NCI-H2227 (cell line): ENCODE data around the gene KIF3C.
A peak's percentile ranks its signal among the peaks of the same experiment; 100 is the strongest.
"Not testable (repeated sequence)": the region's sequence is repeated elsewhere in the genome, so short reads cannot be mapped to it uniquely, and the experiment has no call there.

Experiments used
- DNase-seq: peaks from one replicate; lab custom pipeline; 2025; ENCODE audit not compliant: unreplicated experiment; lab: John Stamatoyannopoulos, UW

The KIF3C gene

DNA sequence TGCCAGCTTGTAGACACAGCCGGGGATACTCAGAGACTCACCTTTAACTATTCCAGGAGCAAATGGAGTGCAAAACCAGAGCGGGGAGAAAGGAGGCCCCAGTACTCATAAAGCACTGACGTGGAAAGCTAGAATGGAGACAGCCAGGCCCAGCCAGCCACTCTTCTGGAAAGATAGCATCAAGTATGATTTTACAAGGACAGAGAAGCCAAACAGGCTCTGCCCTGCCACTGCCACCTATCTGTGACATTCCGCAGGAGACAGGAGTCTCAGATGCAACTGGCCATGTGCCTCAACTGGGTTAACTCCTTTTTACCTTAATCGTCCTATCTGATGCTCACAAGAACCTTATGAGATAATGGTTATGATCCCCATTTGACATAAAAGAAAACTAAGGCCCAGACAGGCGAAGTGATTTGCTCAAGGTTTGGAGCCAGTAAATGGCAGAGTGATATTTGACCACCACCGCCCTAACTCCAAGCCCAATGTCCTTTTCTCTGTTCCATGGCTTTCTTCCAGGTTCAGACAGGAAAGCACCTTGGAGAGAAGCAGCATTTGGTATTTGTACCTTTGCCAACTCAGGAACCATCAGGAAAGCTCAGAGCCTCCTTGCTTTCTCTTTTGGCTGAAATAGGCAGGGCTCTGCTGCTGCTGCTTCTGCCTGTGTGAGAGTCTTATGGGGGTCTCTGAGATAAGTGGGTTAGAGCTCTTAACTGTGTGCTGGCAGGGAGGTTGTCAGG, 15.6 kb downstream of the KIF3C start:
- DNase-seq: no peak

DNA sequence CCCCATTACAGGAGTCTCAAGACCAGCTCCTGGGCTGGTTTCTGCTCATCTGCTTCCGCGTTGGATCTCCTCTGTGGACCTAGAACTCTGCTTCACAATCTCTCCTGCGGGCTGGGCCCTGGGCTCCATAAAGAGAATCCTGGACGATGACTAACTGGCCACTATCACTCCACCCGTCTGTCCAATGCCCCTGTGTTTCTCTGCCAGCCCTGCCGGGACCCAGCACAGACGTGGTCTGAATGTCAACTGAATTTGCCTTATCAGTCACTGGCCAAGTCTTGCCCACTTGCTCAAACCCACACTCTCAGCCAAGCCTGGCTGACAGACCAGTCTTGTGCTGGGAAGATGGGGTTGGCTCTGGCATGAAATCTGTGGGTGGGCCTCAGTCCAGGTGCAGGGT, 17.4 kb downstream of the KIF3C start:
- DNase-seq: no peak

DNA sequence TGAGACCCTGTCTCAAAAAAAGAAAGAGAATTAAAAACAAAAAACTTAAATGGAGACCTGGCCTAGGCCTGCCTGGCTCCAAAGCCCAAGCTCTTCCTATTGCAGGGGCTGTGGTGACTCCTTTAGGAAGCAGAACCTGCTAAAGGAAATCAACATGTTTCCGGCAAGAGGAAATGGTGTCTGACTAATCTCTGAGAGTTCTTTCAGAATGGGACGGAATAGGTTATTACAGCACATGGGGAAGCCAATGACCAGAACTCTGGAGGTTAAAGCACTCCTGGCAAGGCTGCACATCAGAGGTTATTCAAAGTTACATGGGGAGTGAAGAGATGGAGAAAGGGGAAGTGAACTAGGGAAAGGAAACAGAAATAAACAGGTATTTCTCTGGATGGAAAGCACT, 21.4 kb downstream of the KIF3C start:
- DNase-seq: no peak

DNA sequence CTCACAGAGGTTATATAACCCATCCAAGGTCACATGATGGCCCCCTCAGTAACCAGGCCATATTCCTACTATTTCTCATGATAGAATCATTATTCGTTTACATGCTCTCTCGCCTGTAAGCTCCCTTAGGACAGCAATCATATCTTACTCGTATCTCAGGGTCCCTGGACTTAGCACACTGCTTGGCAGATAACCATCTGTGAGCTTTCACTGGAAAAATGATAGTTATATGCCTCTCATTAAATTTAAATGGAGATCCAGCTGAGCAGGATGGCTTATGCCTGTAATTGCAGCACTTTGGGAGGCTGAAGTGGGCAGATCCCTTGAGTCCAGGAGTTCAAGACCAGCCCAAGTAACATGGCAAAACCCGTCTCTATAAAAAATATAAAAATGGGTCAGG, 21.9 kb downstream of the KIF3C start:
- DNase-seq: peak; percentile 49

GRCh38 chr2:25958611-25959010, 23.7 kb downstream of the KIF3C start:
- not testable (repeated sequence) for DNase-seq

DNA sequence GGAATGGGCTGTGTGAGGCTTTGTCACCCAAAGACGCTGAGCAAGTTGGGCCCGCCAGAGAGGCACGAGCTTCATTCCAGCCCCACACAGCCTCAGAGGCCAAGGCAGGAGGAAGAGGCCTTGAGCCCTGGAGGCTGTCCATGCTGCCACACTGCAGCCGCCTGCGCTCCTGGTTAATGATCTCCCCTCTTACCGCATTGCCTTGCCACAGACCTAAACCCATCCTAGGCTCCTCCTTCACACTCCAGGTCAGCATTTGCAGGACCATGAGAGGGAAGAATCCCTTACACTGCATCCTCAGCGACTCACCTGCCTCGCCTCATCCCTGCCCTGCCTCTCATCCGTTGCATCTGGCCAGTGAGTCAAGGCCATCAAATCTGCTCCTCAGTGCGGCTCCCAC, 24.6 kb downstream of the KIF3C start:
- DNase-seq: no peak

GRCh38 chr2:25955869-25956535, 26.3 kb downstream of the KIF3C start:
- no peak for DNase-seq

DNA sequence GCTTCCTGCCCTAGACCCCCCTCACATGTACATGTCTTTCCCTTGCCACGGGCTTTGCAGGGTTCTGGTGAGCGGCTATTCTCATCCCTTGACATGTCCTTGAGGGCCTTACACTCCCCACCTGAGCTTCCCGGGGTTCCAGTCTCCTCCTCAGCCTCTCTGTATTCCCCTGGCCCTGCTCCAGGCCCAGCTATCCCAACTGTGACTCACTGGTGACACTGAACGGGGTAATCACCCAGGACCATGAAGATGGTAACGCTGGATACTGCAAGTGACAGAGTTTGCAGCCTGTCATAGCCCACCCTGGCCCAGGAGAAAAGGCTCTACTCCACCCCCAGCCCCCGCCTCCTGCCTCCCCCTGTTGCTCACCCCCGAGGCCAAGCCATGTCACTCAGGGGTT, 27.3 kb downstream of the KIF3C start:
- no peak for DNase-seq

DNA sequence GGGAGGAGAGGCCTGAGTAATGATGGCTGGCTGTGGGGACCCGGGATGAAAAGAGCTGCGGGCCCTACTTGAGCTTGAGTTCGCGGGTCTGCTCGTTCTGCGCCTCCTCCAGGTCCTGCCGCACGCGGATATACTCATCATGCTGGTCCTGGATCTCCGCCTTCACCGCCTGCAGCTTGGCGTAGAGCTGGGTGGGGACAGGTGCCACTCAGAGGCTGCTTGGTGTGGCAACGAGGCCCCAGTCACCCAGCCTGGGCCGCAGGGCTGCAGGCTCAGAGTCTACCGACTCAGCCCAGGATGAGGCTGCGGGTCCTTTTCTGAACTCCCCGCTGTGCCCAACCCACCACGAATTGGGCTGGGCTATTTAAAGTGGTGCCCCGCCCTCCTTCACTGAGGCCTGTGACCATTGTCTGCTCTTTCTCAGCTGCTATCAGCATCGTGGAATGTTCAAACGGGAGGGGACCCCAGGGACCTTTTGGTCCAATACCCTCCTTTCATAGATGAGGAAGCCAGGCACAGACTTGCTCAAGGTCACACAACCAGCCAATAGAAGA, 28.0 kb downstream of the KIF3C start:
- DNase-seq: no peak

- peak; percentile 93 for DNase-seq
These were observed 31.2 kb downstream of the KIF3C start for GRCh38 chr2:25951071-25951547.

DNA sequence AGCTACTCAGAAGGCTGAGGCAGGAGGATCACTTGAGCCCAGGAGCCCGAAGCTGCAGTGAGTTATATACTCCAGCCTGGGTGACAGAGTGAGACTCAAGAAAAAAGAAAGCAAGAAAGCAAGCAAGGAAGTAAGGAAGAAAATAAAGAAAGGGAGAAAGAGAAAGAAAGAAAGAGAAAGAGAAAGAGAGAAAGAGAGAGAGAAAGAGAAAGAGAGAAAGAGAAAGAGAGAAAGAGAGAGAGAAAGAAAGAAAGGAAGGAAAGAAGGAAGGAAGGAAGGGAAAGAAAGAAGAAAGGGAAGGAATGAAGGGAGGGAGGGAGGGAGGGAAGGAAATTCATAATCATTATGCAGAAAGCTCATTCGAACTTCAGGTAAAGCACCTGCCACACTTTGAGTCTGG, 33.9 kb downstream of the KIF3C start:
- no peak for DNase-seq

DNA sequence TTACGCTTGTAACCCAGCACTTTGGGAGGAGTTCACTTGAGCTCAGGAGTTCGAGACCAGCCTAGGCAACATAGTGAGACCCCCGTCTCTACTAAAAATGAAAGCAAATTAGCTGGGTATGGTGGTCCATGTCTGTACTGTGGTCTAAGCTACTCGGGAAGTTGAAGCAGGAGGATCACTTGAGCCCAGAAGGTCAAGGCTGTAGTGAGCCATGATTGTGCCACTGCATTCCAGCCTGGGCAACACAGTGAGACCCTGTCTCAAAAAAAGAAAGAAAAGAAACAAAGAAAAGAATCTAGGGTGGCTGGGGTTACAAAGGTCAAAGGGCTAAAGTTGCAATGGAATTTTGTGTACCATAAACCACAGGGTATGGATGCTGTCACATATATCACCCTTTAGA, 41.3 kb downstream of the KIF3C start:
- DNase-seq: no peak

DNA sequence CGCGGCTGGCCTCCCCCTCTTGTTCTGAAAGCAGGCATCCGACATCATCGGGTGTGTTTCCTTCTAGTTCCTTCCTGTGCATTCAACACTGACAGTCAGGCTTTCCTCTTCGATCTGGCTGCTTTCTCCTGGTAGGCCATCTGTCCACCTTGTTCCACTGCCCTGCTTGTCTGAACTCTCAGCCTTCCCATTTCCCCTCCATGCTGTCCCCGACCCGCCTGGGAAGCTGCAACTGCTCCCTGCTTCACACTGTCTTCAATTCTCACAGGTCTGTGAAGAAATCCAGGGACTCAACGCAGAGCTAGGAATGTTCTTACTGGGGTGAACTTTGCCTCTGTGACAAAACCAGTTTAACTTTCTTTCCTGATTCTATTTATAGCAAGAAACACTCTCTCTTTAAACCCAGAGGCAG, 43.0 kb downstream of the KIF3C start:
- no peak for DNase-seq

DNA sequence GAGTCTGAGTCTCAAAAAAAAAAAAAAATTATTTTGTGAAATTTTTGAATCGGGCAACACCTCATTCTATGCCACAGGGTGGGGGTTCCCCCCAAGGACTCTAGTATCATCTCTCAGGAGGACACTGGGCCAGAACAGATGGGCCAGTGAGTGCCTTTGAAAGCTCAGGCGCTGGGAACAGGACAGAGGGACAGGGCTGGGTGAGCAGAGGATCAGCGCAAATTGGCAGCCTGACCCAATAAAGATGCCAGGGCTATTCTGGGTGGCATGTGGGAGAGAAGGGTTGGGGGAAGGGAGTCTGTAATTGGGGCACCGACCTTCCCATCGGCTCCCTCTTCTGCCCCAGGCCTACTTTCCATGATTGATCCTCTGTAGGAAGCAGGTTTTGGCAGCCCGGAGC, 44.0 kb downstream of the KIF3C start:
- DNase-seq: no peak

- no peak for DNase-seq
These were observed 45.3 kb downstream of the KIF3C start for GRCh38 chr2:25936889-25937545.

DNA sequence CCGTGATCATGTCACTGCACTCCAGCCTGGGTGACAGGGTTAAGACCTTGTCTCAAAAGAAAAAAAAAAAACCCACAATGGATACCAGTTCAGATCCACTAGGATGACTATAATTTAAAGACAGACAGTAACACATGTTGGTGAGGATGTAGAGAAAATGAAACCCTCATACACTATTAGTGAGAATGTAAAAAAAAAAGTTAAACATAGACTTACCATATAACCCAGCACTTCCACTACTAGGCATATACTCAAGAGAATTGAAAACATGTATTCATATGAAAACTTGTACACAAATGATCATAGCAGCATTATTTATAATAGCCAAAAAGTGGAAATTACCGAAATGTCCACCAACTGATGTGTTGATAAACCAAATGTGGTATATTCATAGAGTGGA, 48.7 kb downstream of the KIF3C start:
- no peak for DNase-seq

DNA sequence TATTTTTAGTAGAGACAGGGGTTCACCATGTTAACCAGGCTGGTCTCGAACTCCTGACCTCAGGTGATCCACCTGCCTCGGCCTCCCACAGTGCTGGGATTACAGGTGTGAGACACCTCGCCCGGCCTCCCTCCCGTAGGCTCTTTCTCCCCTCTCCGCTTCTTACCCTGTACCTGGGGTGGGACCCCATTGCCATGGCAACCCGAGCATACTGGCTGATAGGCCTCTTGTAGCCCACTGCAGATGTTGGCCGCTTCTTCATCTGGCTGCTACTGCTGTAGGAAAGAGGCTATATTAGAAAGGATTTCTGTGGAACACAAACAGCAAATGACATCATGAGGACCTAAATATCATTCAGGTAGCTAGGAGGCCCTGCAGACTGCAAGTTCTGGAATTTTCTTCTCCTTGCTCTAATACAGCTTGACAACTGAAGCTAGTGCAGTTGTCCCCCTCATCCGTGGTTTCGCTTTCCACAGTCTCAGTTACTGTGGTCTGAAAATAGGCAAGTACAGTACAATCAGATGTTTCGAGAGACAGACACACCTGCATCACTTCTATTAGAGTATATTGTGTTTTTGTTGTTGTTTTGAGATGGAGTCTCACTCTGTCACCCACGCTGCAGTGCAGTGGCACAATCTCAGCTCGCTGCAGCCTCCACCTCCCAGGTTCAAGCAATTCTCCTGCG, 52.4 kb downstream of the KIF3C start:
- no peak for DNase-seq

DNA sequence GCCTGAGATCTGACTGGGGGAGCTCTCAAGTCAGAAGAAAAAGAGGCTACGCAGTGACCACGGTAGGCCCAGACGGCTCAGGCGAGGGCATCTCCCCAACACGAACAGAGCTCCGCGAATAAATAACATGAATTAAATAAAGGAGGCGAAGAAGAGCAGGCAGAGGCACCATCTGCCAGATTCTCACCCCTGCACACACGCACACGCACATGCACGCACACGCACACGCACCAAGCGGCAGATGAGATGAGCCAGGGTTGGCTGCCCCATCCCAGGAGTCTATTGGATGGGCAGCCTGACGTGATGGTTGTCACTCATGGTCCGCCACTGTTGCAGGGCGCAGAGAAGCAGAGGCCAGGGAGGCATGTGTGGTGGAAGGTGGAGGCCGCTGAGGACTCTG, 53.6 kb downstream of the KIF3C start:
- no peak for DNase-seq

DNA sequence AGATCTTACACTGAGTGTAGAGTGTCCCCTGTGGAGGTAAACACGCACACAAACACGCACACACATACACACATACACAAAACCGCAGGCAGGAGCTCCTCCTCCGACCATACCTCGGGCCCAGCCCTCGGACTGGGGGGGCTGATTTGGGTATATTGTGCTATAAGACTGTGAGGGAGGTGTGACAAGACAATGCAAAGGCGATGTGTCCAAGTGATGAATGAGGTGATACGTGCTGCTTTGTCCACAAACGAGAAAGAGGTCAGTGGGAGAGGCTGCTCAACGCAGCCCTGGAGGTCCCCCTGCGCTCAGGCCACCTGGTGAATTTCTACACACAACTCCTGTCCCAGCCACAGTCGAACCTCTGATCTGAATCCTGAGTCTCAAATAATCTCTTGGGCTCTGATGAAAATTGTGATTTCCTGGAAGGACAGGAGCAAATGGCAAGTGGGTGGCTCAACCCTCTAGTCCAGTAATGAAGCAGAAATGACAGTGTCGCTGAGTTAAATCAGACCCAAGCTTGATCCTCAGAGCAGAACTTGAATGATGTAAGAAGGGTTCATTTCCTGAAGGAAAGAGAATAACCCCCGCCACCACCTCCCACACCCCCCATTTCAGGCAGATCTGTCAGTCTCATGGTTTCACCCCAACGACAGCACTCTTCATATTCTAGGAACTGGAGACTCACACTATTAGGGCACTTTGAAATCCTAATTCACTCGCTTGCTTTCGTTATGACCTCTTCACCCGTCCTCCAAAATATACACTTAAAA, 55.1 kb downstream of the KIF3C start:
- no peak for DNase-seq

GRCh38 chr2:25922501-25922900, 59.8 kb downstream of the KIF3C start:
- DNase-seq: no peak
